Measurements from ENCODE around the gene ZNF654.
"Not testable (repeated sequence)": the region's sequence is repeated elsewhere in the genome, so short reads cannot be mapped to it uniquely, and the experiment has no call there.

Gene ZNF654

GRCh38 chr3:88147261-88147660 is 88.2 kb downstream of the ZNF654 start:
- DNase-seq = no peak

GRCh38 chr3:88148651-88149050 is 89.6 kb downstream of the ZNF654 start:
- DNase-seq = no peak

- DNase-seq = no peak
These were observed 90.0 kb downstream of the ZNF654 start for GRCh38 chr3:88149101-88149508.

GRCh38 chr3:88149509-88150362 is 90.7 kb downstream of the ZNF654 start, which contains the start of gene C3orf38:
Gene C3orf38 (plus strand): TSS chr3:88149959. CDS start chr3:88150053, 94 bp downstream.
- peak; percentile 90 for DNase-seq

GRCh38 chr3:88150371-88150770 is 91.3 kb downstream of the ZNF654 start:
- DNase-seq = no peak

- no peak for DNase-seq
These were observed 91.8 kb downstream of the ZNF654 start for GRCh38 chr3:88150806-88151205.

GRCh38 chr3:88151358-88151757 is 92.3 kb downstream of the ZNF654 start:
- DNase-seq = no peak

- DNase-seq = no peak
These were observed 93.8 kb downstream of the ZNF654 start for GRCh38 chr3:88152841-88153240.

GRCh38 chr3:88166419-88166971 is 107.4 kb downstream of the ZNF654 start:
- no peak for DNase-seq

- no peak for DNase-seq
These were observed 108.1 kb downstream of the ZNF654 start for GRCh38 chr3:88167173-88167572.

- DNase-seq = no peak
These were observed 108.6 kb downstream of the ZNF654 start for GRCh38 chr3:88167704-88168103.

- DNase-seq = no peak
These were observed 109.1 kb downstream of the ZNF654 start for GRCh38 chr3:88168171-88168570.

- DNase-seq = no peak
These were observed 121.4 kb downstream of the ZNF654 start for GRCh38 chr3:88180398-88180999.

GRCh38 chr3:88182165-88182918 is 123.3 kb downstream of the ZNF654 start:
- not testable (repeated sequence) for DNase-seq

- DNase-seq = no peak
These were observed 129.4 kb downstream of the ZNF654 start for GRCh38 chr3:88188436-88188835.

GRCh38 chr3:88189361-88189810 is 130.3 kb downstream of the ZNF654 start:
- no peak for DNase-seq

- no peak for DNase-seq
These were observed 132.9 kb downstream of the ZNF654 start for GRCh38 chr3:88191872-88192409.

GRCh38 chr3:88192631-88193030 is 133.6 kb downstream of the ZNF654 start:
- no peak for DNase-seq
